Activated T-helper 17 cell treated with anti-CD3 and anti-CD28 coated beads, Interleukin-2, amount 50 U/mL, for 72 hours (primary cell): ENCODE results near the gene GLTP. TPM values are rescaled to one million over a fixed set of nuclear protein-coding genes. Genes with fewer than 3 reads are reported as not detected.

ENCODE experiments used
- ATAC-seq: fragments of 150-1000 bp; cut with Tn5 transposase; replicated peaks from 2 replicates; pipeline ENCODE4 v1.10.0; 2021; ENCODE audit warnings: mild to moderate bottlenecking, moderate library complexity
- H3K27ac Mint-ChIP-seq: one replicate; pipeline ENCODE4 v1.8.0; 2022; ENCODE audit warnings: mixed read lengths
- H3K27me3 Mint-ChIP-seq: one replicate; pipeline ENCODE4 v1.8.0; 2022; ENCODE audit warnings: mixed read lengths
- H3K36me3 Mint-ChIP-seq: one replicate; pipeline ENCODE4 v1.8.0; 2022; ENCODE audit warnings: low read depth, mild to moderate bottlenecking, mixed read lengths
- H3K4me1 Mint-ChIP-seq: one replicate; pipeline ENCODE4 v1.8.0; 2022; ENCODE audit warnings: mixed read lengths
- H3K4me3 Mint-ChIP-seq: one replicate; pipeline ENCODE4 v1.8.0; 2022; ENCODE audit warnings: mild to moderate bottlenecking, mixed read lengths
- H3K9me3 Mint-ChIP-seq: one replicate; pipeline ENCODE4 v1.8.0; 2022; ENCODE audit warnings: mixed read lengths
- total RNA-seq, 2 donors: library from RNA; stranded (reverse); gene quantifications; one replicate each; pipeline ENCODE4 v1.2.3, GENCODE V29; 2022

GLTP gene
- total RNA-seq, 2 donors from 2014 or later, result 25.7 to 26.4 TPM

DNA sequence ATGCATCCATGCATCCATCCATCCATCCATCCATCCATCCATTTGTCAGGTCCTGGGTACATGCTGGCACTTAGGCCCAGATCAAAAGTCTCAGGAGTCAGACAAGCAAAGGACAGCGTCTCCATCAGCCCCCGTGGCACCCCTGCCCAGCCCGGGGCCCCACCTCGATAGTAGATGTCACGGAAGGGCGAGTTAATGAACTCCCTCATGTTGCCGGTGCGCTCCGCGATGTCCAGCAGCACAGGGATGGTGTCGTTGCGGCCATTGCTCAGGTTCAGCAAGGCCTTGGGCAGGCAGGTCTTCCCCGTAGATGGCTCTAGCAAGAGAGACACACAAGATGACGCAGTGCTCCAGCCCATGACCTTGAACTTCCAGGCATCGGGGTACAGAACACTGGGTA, 77.5 kb downstream of the GLTP start:
- H3K27ac Mint-ChIP-seq, result no peak overlapping the region
- H3K27me3 Mint-ChIP-seq, result no peaks in the 10 kb centered on the region
- H3K4me1 Mint-ChIP-seq, result no peaks in the 10 kb centered on the region
- no peak overlapping the region for H3K4me3 Mint-ChIP-seq
- ATAC-seq, result no peak
- no peaks in the 10 kb centered on the region for H3K36me3 Mint-ChIP-seq
- no peaks in the 10 kb centered on the region for H3K9me3 Mint-ChIP-seq

Other genes with a start within 250 kb of the GLTP start
- under 1 TPM; 0.11 to 0.63 TPM for gene FAM222A, start 166.7 kb downstream of the GLTP start, total RNA-seq
- gene TRPV4, start 47.1 kb downstream of the GLTP start, total RNA-seq, result not detected
- 10 to 100 TPM in 1 of 2 donors, 1 to 10 TPM in 1; 9.8 to 20.2 TPM for gene TCHP, start 19.7 kb upstream of the GLTP start, total RNA-seq
- gene GIT2, start 115.8 kb upstream of the GLTP start, total RNA-seq, result 10 to 100 TPM; 70.8 to 75.2 TPM
- gene ANKRD13A, start 118.9 kb upstream of the GLTP start, total RNA-seq, result 10 to 100 TPM; 61.4 to 68.5 TPM
- 10 to 100 TPM in 1 of 2 donors, 1 to 10 TPM in 1; 9.9 to 16.3 TPM for gene C12orf76, start 168.0 kb upstream of the GLTP start, total RNA-seq
- gene IFT81, start 243.8 kb upstream of the GLTP start, total RNA-seq, result 1 to 10 TPM; 2.4 to 3.4 TPM